Iris pigment epithelial cell (primary cell): ENCODE measurements around the gene ZNF446.
"Not testable (repeated sequence)": the region's sequence is repeated elsewhere in the genome, so short reads cannot be mapped to it uniquely, and the experiment has no call there.

Experiments used
- DNase-seq: peaks from one replicate; pipeline ENCODE4 v3.0.0-alpha.2; 2011; ENCODE audit warnings: low read depth

Gene ZNF446

DNA sequence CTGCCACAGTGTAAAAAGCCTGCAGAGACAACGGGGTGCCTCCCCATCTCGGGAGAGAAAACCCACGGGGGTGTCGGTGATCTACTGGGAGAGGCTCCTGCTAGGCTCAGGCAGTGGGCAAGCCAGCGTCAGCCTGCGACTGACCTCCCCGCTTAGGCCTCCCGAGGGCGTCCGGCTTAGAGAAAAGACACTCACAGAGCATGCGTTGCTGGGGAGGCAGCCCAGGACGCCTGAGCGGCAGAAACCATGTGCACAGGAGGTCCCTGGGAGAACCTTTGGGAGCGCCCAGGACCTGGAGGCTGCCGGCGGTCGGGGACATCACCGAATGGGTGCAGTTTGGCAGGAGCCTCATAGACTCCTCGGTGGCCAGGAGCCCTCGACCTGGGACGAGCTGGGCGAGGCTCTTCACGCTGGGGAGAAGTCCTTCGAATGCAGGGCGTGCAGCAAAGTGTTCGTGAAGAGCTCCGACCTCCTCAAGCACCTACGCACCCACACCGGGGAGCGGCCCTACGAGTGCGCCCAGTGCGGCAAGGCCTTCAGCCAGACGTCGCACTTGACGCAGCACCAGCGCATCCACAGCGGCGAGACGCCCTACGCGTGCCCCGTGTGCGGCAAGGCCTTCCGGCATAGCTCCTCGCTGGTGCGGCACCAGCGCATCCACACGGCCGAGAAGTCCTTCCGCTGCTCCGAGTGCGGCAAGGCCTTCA is 5.2 kb upstream of the ZNF446 start:
- not testable (repeated sequence) for DNase-seq

- DNase-seq, result no peak
Observed at GRCh38 chr19:58471736-58472135, 4.4 kb upstream of the ZNF446 start.

- no peak for DNase-seq
Observed at GRCh38 chr19:58473775-58474174, 2.4 kb upstream of the ZNF446 start.

DNA sequence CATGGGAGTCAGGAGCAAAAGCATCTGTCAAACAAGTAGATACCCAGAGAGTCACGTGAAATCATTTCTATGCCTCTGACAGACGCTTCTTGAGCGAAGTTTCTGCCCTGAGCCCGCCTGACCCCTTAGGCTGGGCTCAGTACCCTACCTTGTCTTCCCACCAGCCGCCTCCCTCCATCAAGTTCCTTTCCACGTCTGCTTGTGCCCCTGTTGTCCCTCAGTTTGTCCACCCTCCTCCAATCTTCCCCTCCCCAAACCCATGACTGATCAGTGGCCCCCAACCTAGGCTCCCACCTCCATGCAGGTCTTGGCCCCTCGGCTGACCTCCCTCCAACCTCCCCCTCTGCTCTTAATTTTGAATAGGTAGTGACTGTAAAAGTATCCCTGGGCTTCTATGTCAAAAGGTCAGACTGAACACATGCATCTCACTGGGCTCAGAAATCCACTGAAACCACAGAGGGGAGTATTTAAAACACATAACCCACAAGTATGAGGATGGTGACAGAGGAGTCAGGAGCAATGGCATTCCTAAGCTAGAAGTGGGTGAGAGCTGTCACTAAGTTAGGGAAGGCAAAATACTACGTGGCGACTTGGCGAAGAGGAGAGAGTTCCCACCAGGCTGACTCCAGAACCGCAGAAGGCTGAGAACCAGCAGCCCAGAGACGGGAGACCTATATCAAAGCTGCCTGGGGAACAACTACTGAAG is 1.7 kb upstream of the ZNF446 start:
- peak; percentile 76 for DNase-seq

GRCh38 chr19:58474997-58475713 is 997 bp upstream of the ZNF446 start:
- no peak for DNase-seq

GRCh38 chr19:58476498-58477015 is 405 bp downstream of the ZNF446 start:
- peak; percentile 18 for DNase-seq

GRCh38 chr19:58477130-58477529 is 978 bp downstream of the ZNF446 start:
- no peak for DNase-seq

GRCh38 chr19:58477871-58478270 is 1.7 kb downstream of the ZNF446 start:
- no peak for DNase-seq

GRCh38 chr19:58479303-58479702 is 3.2 kb downstream of the ZNF446 start:
- no peak for DNase-seq

- no peak for DNase-seq
Observed at GRCh38 chr19:58479736-58480480, 3.8 kb downstream of the ZNF446 start.

- no peak for DNase-seq
Observed at GRCh38 chr19:58480481-58480830, 4.3 kb downstream of the ZNF446 start.

DNA sequence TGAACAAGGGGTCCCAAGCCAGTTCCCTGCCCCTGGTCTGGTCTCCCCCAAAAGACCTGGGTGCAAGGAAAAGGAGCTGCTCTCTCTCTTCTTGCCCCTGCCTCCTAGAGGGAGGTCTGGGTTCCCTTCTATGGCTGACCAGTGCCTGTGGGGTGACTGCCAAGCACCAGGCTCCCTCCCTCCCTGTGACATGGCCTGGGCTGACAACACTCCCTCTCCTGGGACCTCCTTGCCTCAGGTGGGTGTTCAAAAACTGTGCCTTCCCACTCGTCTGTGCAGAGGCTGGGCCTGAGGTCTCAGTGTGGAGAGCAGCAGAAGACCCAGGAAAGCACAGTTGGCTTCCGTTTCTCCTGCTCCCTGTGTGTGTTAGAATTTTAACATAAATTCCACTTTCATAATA is 4.7 kb downstream of the ZNF446 start:
- no peak for DNase-seq

- no peak for DNase-seq
Observed at GRCh38 chr19:58482372-58482771, 6.2 kb downstream of the ZNF446 start.

- DNase-seq, result no peak
Observed at GRCh38 chr19:58483776-58484175, 7.6 kb downstream of the ZNF446 start.

GRCh38 chr19:58484349-58484748 is 8.2 kb downstream of the ZNF446 start:
- DNase-seq, result not testable (repeated sequence)

DNA sequence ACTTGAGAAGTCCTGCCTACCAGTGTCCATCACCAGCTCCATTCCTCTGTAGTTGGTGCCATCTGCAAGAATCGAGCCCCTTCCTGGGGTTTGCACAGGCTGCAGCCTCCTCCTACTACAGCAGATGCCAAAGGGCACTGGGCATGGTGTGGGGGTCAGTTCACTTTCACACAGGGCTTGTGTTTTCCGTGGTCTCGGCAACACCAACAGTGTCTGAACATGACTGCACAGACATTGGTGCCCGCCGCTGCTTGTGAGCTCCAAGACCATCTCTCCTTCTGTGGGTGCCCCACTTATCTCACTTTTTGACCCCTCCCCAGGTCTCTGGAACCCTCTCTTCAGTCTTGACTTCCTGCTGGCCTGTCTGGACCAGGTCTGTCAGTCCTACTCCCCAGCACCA is 15.2 kb downstream of the ZNF446 start:
- no peak for DNase-seq

DNA sequence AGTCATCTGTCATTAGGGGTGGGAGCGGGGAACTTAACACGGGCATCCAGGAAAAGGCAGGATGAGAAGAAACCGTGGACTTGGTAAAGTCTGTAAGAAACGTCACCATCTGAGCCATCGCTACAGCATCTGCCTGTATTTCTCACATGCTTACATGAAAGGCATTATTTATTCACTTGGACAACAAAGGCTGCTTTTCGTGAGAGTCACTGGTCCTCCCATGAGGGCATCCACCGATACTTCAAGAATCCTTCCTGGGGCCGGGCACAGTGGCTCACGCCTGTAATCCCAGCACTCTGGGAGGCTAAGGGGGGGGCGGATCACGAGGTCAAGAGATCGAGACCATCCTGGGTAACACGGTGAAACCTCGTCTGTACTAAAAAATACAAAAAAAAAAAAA is 16.1 kb downstream of the ZNF446 start:
- DNase-seq, result no peak

DNA sequence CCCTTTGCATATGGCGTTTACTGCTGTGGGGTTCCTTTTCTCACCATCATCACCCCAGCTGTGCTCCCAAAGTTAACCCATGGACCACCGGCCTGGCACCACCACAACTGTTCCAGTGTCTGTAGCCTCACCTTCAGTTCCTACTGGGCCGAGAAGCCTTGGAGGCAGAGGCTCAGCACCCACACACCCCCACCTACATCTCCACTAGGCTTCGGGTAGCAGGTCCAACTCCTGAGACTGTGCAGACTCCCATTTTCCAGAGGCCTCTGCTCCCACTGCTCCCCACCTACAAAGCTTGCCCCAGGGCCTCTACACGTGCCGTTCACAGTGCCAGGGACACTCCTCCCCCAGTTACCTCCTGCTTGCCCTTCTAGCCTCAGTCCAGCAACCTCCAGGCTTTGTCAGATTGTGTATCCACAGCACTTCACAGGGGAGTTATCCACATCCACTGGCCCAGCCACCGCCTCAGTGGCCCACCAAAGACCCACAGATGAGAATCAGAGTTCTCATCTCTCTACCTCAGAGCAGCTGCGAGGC is 21.6 kb downstream of the ZNF446 start:
- no peak for DNase-seq

- DNase-seq, result no peak
Observed at GRCh38 chr19:58498316-58499020, 22.3 kb downstream of the ZNF446 start.

GRCh38 chr19:58499021-58499927 is 23.1 kb downstream of the ZNF446 start:
- DNase-seq, result peak; percentile 99
